Activated T-helper 2 cell treated with anti-CD3 and anti-CD28 coated beads, Interferon-gamma antibody, Interleukin-2, Interleukin-4, amounts not matched to agents 10 μg/mL and 5 μg/mL and 100 μg/mL, durations not matched to agents 14 hours and 24 hours and 36 hours (primary cell): ENCODE results near the gene RNF34. TPM values are rescaled to one million over a fixed set of nuclear protein-coding genes. Genes with fewer than 3 reads are reported as not detected.
A peak's percentile ranks its signal among the peaks of the same experiment; 100 is the strongest.

ENCODE experiments used
- DNase-seq: peaks from one replicate; pipeline ENCODE4 v3.0.0; 2021; ENCODE audit warnings: low spot score
- H3K27ac Mint-ChIP-seq: one replicate; pipeline ENCODE4 v1.8.0; 2021; ENCODE audit warnings: mixed read lengths
- H3K27me3 Mint-ChIP-seq: one replicate; pipeline ENCODE4 v1.8.0; 2021; ENCODE audit warnings: low read depth, mixed read lengths
- H3K36me3 Mint-ChIP-seq: one replicate; pipeline ENCODE4 v1.8.0; 2021; ENCODE audit warnings: low read depth, mixed read lengths
- H3K4me1 Mint-ChIP-seq: one replicate; pipeline ENCODE4 v1.8.0; 2021; ENCODE audit warnings: low read depth, mixed read lengths
- H3K4me3 Mint-ChIP-seq: one replicate; pipeline ENCODE4 v1.8.0; 2021; ENCODE audit warnings: low read depth, mild to moderate bottlenecking, moderate library complexity, mixed read lengths
- H3K9me3 Mint-ChIP-seq: one replicate; pipeline ENCODE4 v1.8.0; 2021; ENCODE audit warnings: mixed read lengths
- intact Hi-C: fragments of 100-400 bp; cut with micrococcal nuclease; formaldehyde crosslinking; loops from one replicate; pipeline ENCODE4 v1.15.1; 2023
- total RNA-seq: library from RNA; stranded (reverse); gene quantifications from 2 replicates; pipeline ENCODE4 v1.2.3, GENCODE V29; 2022

Gene RNF34
- total RNA-seq, 1 donor from 2014 or later: 74.1 TPM

- H3K36me3 Mint-ChIP-seq: peaks cover 37% of the 10 kb centered on the region
- no peak overlapping the region for H3K4me3 Mint-ChIP-seq
- intact Hi-C loops: no loop called here
- no peak for DNase-seq
- no peaks in the 10 kb centered on the region for H3K9me3 Mint-ChIP-seq
- H3K27ac Mint-ChIP-seq: no peak overlapping the region
- H3K27me3 Mint-ChIP-seq: no peaks in the 10 kb centered on the region
- peaks cover 6% of the 10 kb centered on the region for H3K4me1 Mint-ChIP-seq
These were observed 48.9 kb downstream of the RNF34 start for GRCh38 chr12:121448771-121449315.

- no peaks in the 10 kb centered on the region for H3K27me3 Mint-ChIP-seq
- intact Hi-C loops: no loop called here
- no peaks in the 10 kb centered on the region for H3K9me3 Mint-ChIP-seq
- peaks cover 8% of the 10 kb centered on the region for H3K4me1 Mint-ChIP-seq
- peak overlapping the region; percentile 8 for H3K27ac Mint-ChIP-seq
- H3K4me3 Mint-ChIP-seq: no peak overlapping the region
- no peak for DNase-seq
- peaks cover 27% of the 10 kb centered on the region for H3K36me3 Mint-ChIP-seq
These were observed 52.0 kb downstream of the RNF34 start for GRCh38 chr12:121451961-121452339.

DNA sequence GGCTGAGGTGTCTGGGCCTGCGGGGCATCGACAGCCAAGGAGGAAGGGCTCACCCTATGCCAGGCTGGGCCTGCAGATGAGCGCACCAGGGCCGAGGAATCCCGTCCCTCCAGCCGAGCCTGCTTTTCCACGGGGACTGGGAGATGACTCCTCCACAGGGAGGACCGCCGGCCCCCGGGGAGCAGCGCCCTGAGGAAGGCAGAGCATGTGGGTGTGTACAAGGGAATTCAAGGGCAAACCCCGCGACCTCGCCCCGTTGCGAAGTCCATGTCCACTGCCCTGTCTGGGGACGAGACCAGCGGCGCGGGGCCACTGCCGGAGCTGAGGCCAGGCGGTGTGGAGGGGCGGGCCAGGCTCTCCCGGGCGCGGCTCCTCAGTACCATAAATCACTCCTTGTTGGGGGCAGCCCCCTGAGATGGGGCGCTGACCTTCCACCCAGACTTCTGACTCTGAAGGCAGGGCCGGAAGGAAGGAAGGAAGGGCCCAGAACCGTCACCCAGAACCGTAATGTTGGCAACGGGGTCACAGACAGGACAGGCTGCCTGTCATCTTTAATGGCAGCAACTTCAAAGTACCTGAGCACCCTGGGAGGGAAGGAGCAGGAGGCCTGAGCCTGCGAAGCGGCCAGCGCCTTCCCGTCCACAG, 52.5 kb downstream of the RNF34 start:
- no peak overlapping the region for H3K4me3 Mint-ChIP-seq
- intact Hi-C loops: no loop called here
- H3K27me3 Mint-ChIP-seq: no peaks in the 10 kb centered on the region
- no peak overlapping the region for H3K27ac Mint-ChIP-seq
- peaks cover 12% of the 10 kb centered on the region for H3K4me1 Mint-ChIP-seq
- peaks cover 27% of the 10 kb centered on the region for H3K36me3 Mint-ChIP-seq
- no peaks in the 10 kb centered on the region for H3K9me3 Mint-ChIP-seq
- no peak for DNase-seq

DNA sequence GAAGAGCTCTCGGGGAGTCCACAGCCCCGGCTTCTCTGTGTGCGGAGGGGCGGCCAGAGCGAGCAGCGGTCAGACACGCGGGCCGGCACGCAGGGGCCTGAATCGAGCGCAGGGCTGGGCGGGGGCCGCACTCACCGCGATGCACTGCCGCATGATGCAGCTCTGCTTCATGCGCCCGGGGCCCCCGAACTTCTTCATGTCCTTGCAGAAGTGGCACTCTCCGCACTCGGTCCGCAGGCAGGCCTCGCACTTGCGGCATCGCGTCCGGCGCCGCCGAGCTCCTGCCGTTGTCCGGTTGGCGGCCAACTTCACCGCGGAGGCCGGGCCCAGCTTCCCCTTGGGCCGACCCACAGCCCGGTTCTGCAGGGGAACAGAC, 53.1 kb downstream of the RNF34 start:
- no peak overlapping the region for H3K4me3 Mint-ChIP-seq
- H3K4me1 Mint-ChIP-seq: peaks cover 14% of the 10 kb centered on the region
- no peaks in the 10 kb centered on the region for H3K27me3 Mint-ChIP-seq
- no peak for DNase-seq
- intact Hi-C loops: no loop called here
- H3K36me3 Mint-ChIP-seq: peaks cover 30% of the 10 kb centered on the region
- no peaks in the 10 kb centered on the region for H3K9me3 Mint-ChIP-seq
- H3K27ac Mint-ChIP-seq: no peak overlapping the region

DNA sequence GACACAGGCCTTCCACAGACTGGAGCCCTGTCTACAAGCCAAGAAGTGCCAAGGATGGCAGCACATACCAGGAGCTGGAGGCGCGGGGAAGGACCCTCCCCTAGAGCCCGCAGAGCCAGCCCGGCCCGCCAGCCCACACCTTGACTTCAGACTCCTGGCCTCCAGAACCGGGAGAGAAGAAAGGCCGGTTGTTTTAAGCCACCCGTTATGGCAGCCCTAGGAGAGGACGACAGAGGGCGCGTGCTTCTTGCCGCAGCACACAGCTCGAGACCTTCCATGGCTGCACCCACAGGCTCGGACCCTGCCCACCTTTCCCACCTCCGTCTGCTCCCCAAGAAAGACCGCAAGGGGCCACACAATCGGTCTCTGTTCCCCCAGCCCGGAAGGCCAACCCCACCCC, 53.7 kb downstream of the RNF34 start:
- Mint-ChIP-seq H3K27me3 (no peaks in the 10 kb centered on the region), H3K27ac (no peak overlapping the region), H3K9me3 (no peaks in the 10 kb centered on the region), H3K4me1 (peaks cover 14% of the 10 kb centered on the region), H3K4me3 (no peak overlapping the region), H3K36me3 (peaks cover 27% of the 10 kb centered on the region)
- intact Hi-C loops: no loop called here
- DNase-seq: no peak

GRCh38 chr12:121454921-121455320, 55.0 kb downstream of the RNF34 start:
- intact Hi-C loops: no loop called here

DNA sequence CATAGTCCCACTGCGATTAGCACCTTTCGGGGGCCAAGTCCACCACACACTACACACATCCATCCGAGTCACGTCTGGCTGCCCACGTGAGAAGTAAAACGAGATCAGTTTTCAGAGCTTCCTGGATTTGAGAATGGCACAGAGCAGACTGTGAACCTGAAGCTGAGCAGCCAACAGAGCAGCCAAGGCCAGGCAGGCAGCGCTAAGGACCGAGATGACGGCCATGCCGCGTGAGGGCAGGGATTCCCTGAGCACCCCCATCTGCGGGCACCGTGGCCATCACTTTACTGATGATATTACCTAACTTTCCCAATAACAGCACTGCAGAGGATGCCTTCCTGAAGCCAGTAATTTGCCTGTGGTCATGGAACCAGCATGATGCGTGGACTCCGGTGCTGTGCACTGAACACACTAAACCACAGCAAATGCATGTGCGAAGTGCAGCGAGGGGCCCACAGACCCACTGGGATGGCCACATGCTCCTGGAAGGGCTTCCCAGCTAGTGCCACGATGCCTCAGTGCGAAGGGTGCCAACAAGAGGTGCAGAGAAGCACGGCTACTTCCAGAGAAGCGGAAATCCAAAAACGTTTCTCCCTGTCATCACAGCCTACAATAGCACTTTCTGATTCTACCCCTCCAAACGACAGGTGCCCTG, 56.0 kb downstream of the RNF34 start:
- Mint-ChIP-seq H3K27ac (no peak overlapping the region), H3K4me3 (no peak overlapping the region), H3K36me3 (peaks cover 22% of the 10 kb centered on the region), H3K4me1 (peaks cover 28% of the 10 kb centered on the region), H3K9me3 (no peaks in the 10 kb centered on the region), H3K27me3 (no peaks in the 10 kb centered on the region)
- intact Hi-C loops: no loop called here
- DNase-seq: no peak

More at GRCh38 chr12:121454921-121455320, 55.0 kb downstream of the RNF34 start:
- no peak for DNase-seq
- Mint-ChIP-seq H3K4me3 (no peak overlapping the region), H3K9me3 (no peaks in the 10 kb centered on the region), H3K27me3 (no peaks in the 10 kb centered on the region), H3K36me3 (peaks cover 18% of the 10 kb centered on the region), H3K27ac (peak overlapping the region; percentile 21), H3K4me1 (peaks cover 18% of the 10 kb centered on the region)

- DNase-seq: no peak
- no peaks in the 10 kb centered on the region for H3K9me3 Mint-ChIP-seq
- no peaks in the 10 kb centered on the region for H3K27me3 Mint-ChIP-seq
- intact Hi-C loops: no loop called here
- no peak overlapping the region for H3K4me3 Mint-ChIP-seq
- H3K27ac Mint-ChIP-seq: no peak overlapping the region
- peaks cover 34% of the 10 kb centered on the region for H3K4me1 Mint-ChIP-seq
- H3K36me3 Mint-ChIP-seq: peaks cover 23% of the 10 kb centered on the region
These were observed 56.6 kb downstream of the RNF34 start for GRCh38 chr12:121456551-121456950.

DNA sequence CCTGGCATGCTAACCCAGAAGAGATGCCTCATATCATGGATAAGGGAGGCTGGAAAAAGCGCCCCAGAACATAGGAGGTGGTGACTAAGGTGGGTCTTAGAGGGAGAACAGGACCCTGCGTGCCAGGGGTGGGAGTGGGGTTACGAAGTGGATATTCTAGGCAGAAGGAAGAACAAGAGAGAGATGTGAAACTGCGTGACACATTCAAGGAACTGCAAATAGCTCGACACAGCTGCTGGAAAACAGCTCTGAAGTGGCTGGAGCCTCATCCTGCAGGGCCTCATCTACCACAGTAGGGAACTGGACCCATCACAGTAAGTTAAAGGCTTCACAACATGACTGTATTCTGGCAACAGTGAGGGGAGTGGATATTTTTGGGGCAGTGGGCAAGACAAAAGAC, 61.1 kb downstream of the RNF34 start:
- Mint-ChIP-seq H3K27me3 (no peaks in the 10 kb centered on the region), H3K36me3 (peaks cover 35% of the 10 kb centered on the region), H3K9me3 (no peaks in the 10 kb centered on the region), H3K4me1 (peaks cover 47% of the 10 kb centered on the region), H3K4me3 (no peak overlapping the region), H3K27ac (peak overlapping the region; percentile 7)
- no peak for DNase-seq
- intact Hi-C loops: loop anchor here (10.0 kb wide), 1 partner anchor 344 kb away; the partner anchor contains the start of gene SETD1B

GRCh38 chr12:121464331-121464730, 64.4 kb downstream of the RNF34 start:
- intact Hi-C loops: loop anchor here (10.0 kb wide), 1 partner anchor 340 kb away; the partner anchor contains the start of gene SETD1B
- peaks cover 43% of the 10 kb centered on the region for H3K4me1 Mint-ChIP-seq
- H3K27ac Mint-ChIP-seq: no peak overlapping the region
- H3K4me3 Mint-ChIP-seq: no peak overlapping the region
- no peaks in the 10 kb centered on the region for H3K27me3 Mint-ChIP-seq
- no peaks in the 10 kb centered on the region for H3K9me3 Mint-ChIP-seq
- DNase-seq: no peak
- peaks cover 32% of the 10 kb centered on the region for H3K36me3 Mint-ChIP-seq

DNA sequence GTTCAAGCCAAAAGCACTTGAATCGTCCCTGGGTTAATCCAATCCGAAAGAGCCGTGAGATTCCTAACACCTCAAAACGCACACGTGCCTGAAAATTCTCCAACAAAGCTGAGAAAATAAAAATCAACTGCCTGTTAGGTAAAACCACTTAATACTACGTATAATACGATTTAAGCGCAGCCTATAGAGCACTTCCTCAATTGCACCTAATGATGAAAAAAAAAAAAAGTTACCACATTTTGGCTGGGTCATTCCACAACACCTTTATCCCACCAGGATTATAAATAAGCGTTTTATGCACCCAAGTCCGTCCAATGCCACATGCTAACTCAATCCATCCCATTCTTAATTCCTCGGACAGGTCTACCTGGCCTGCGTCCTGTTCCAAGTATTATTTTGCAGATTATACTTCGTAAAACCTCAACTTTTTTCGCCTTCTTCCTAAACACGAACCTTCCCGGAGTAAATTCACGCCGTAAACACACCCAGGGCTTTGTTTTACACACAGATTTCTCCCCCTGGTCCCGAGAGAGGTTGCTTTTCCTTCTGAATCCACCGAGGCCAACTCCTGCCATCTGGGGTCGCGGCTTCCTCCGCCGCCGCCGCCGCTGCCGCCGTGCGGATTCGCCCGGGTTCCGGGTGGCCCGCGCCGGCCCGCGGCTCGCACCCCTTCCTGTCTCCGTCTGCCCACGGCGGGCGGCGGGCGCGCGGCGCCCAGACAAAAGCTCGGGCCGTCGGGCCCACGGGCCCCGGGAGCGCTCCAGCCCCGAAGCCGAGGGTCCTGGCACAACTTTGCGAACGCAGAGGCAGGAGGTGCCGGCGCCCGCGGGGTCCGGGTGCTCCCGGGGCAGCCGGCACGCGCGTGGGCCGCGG, 66.2 kb downstream of the RNF34 start:
- peak overlapping the region; percentile 88 for H3K4me3 Mint-ChIP-seq
- intact Hi-C loops: loop anchor here (2.0 to 10.0 kb wide), 2 partner anchors 65 to 339 kb away; partner anchors contain the start of genes RNF34 and SETD1B

GRCh38 chr12:121466794-121467637, 67.1 kb downstream of the RNF34 start:
- peak overlapping the region; percentile 17 for H3K4me3 Mint-ChIP-seq
- H3K27ac Mint-ChIP-seq: no peak overlapping the region
- H3K36me3 Mint-ChIP-seq: peaks cover 15% of the 10 kb centered on the region
- no peaks in the 10 kb centered on the region for H3K9me3 Mint-ChIP-seq
- H3K27me3 Mint-ChIP-seq: no peaks in the 10 kb centered on the region
- DNase-seq: peak; percentile 87
- peaks cover 19% of the 10 kb centered on the region for H3K4me1 Mint-ChIP-seq
- intact Hi-C loops: loop anchor here (1.0 to 10.0 kb wide), 3 partner anchors 66 to 338 kb away; partner anchors contain the start of genes ANAPC5, RNF34 and SETD1B

More for the DNA sequence above, 66.2 kb downstream of the RNF34 start:
- H3K27ac Mint-ChIP-seq: peak overlapping the region; percentile 82
- peaks cover 27% of the 10 kb centered on the region for H3K4me1 Mint-ChIP-seq
- H3K36me3 Mint-ChIP-seq: peaks cover 23% of the 10 kb centered on the region
- peak; percentile 44 for DNase-seq
- no peaks in the 10 kb centered on the region for H3K27me3 Mint-ChIP-seq
- no peaks in the 10 kb centered on the region for H3K9me3 Mint-ChIP-seq
